Panc1 (cell line): Measurements from ENCODE around the gene UNC13C.

ENCODE experiments used
- POLR2AphosphoS5 ChIP-seq: IDR thresholded peaks from 2 replicates; pipeline ENCODE4 v1.6.1; 2012; ENCODE audit warnings: mild to moderate bottlenecking, low read depth, low read length, moderate library complexity
- SIN3A ChIP-seq: IDR thresholded peaks from 2 replicates; pipeline ENCODE4 v1.6.1; 2012; ENCODE audit warnings: low read depth, mild to moderate bottlenecking, low read length, moderate library complexity, borderline replicate concordance; ENCODE audit not compliant: insufficient read depth
- TCF7L2 ChIP-seq: IDR thresholded peaks from 2 replicates; pipeline ENCODE4 v1.6.1; 2011; ENCODE audit warnings: mild to moderate bottlenecking, low read depth, low read length, inconsistent platforms
- TF ChIP-seq, protein P1 (sequence below), 2 experiments: IDR thresholded peaks; 2 replicates each; pipeline ENCODE4 v1.6.1; 2011 to 2012; ENCODE audit warnings: low read depth in 2 of 2, control low read depth in 1 of 2, low read length in 1 of 2, mild to moderate bottlenecking in 1 of 2, moderate library complexity in 1 of 2; ENCODE audit not compliant: insufficient read depth in 1 of 2
- TF ChIP-seq, protein P2 (sequence below): fragments of 450-650 bp; IDR thresholded peaks from 2 replicates; pipeline ENCODE4 v1.5.1; 2017; ENCODE audit warnings: mild to moderate bottlenecking

DNA sequence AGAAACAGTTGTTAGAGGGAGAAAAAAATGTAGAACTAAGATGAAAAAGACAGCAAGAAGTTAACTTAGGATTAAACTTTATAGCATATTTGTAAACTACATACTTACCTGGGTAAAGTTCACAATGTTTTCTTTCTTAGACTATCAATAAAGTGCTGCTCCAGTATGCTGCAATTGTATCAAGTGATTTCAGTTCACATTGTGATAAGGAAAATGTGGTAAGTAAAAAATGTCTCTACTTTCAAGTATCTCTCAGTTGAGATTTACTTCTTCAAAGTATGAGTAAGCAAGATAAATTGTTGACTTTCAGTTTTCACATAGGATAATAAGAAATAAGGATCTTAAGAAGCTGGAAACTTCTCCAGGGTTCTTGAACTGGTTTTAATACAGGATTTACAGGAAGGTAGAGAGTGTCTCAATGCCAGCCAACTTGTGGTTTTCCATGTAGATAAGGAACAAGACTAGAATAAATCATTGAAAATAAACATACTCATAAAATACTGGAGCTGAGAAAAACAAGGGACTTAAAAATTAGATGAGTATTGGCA, 528.8 kb downstream of the UNC13C start:
- TF ChIP-seq, protein P1, sequence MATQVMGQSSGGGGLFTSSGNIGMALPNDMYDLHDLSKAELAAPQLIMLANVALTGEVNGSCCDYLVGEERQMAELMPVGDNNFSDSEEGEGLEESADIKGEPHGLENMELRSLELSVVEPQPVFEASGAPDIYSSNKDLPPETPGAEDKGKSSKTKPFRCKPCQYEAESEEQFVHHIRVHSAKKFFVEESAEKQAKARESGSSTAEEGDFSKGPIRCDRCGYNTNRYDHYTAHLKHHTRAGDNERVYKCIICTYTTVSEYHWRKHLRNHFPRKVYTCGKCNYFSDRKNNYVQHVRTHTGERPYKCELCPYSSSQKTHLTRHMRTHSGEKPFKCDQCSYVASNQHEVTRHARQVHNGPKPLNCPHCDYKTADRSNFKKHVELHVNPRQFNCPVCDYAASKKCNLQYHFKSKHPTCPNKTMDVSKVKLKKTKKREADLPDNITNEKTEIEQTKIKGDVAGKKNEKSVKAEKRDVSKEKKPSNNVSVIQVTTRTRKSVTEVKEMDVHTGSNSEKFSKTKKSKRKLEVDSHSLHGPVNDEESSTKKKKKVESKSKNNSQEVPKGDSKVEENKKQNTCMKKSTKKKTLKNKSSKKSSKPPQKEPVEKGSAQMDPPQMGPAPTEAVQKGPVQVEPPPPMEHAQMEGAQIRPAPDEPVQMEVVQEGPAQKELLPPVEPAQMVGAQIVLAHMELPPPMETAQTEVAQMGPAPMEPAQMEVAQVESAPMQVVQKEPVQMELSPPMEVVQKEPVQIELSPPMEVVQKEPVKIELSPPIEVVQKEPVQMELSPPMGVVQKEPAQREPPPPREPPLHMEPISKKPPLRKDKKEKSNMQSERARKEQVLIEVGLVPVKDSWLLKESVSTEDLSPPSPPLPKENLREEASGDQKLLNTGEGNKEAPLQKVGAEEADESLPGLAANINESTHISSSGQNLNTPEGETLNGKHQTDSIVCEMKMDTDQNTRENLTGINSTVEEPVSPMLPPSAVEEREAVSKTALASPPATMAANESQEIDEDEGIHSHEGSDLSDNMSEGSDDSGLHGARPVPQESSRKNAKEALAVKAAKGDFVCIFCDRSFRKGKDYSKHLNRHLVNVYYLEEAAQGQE (IDR thresholded peaks at IDR 0.05; ENCODE audit: insufficient read depth in 1 of 2, low read depth in 2 of 2, low read length in 1 of 2) = no peak
- TF ChIP-seq, protein P2, sequence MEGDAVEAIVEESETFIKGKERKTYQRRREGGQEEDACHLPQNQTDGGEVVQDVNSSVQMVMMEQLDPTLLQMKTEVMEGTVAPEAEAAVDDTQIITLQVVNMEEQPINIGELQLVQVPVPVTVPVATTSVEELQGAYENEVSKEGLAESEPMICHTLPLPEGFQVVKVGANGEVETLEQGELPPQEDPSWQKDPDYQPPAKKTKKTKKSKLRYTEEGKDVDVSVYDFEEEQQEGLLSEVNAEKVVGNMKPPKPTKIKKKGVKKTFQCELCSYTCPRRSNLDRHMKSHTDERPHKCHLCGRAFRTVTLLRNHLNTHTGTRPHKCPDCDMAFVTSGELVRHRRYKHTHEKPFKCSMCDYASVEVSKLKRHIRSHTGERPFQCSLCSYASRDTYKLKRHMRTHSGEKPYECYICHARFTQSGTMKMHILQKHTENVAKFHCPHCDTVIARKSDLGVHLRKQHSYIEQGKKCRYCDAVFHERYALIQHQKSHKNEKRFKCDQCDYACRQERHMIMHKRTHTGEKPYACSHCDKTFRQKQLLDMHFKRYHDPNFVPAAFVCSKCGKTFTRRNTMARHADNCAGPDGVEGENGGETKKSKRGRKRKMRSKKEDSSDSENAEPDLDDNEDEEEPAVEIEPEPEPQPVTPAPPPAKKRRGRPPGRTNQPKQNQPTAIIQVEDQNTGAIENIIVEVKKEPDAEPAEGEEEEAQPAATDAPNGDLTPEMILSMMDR = no peak
- TF ChIP-seq POLR2AphosphoS5 (no peak), SIN3A (no peak), TCF7L2 (no peak)
